ENCODE data around the gene ACKR4.

DNA sequence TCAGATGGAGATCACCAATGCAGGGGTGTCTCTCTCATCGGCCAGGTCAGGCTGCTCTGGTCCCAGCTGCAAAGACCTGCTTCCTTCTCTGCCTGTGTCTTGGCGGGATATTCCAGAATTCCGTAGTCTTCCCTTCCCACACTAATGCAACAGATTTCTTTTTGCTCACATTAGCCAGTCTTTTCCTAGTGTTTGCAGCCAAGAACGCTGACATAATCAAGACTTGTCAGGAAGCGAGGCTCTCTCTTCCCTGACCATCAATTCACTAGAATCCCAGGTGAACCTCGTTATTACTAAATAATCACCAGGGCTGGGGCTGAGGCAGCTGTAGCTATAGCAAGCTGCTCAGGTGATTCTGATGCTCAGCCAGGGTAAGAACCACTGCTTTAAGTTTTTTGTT lies 43.2 kb upstream of the ACKR4 start:
- TF ChIP-seq, protein P1, sequence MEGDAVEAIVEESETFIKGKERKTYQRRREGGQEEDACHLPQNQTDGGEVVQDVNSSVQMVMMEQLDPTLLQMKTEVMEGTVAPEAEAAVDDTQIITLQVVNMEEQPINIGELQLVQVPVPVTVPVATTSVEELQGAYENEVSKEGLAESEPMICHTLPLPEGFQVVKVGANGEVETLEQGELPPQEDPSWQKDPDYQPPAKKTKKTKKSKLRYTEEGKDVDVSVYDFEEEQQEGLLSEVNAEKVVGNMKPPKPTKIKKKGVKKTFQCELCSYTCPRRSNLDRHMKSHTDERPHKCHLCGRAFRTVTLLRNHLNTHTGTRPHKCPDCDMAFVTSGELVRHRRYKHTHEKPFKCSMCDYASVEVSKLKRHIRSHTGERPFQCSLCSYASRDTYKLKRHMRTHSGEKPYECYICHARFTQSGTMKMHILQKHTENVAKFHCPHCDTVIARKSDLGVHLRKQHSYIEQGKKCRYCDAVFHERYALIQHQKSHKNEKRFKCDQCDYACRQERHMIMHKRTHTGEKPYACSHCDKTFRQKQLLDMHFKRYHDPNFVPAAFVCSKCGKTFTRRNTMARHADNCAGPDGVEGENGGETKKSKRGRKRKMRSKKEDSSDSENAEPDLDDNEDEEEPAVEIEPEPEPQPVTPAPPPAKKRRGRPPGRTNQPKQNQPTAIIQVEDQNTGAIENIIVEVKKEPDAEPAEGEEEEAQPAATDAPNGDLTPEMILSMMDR (IDR thresholded peaks at IDR 0.05): no peak
- no peak for TF ChIP-seq POLR2A (IDR thresholded peaks at IDR 0.05)

All from right lobe of liver (tissue), 4 donors.